ENCODE measurements around the gene HAX1.
"Not testable (repeated sequence)": the region's sequence is repeated elsewhere in the genome, so short reads cannot be mapped to it uniquely, and the experiment has no call there.

The HAX1 gene

GRCh38 chr1:154272217-154272998 lies at the start of gene HAX1:
Gene HAX1 (plus strand): TSS chr1:154272629. CDS start chr1:154272724, 95 bp downstream.
- DNase-seq (ENCODE audit: low spot score), result peak; percentile 93

DNA sequence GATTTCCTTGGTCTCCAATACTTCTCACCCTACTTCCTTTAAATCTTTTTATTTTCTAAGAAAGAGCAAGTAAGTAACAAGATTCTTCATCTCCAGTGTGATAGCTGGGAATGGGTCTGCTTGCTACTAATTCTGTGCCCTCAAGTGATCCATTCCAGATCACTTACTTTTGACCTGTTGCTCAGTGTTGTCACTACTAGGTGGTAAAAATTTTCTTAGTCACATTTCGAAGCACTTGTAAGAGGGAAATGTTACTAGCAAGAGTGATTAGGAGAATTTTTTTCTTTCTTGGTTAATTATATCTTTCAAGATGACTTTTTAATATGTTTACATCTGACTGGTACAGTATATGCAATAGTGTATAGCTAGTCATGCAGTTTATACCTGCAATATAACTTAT lies 49.5 kb upstream of the HAX1 start:
- no peak for DNase-seq (ENCODE audit: low spot score)

- DNase-seq (ENCODE audit: low spot score), result no peak
Observed at GRCh38 chr1:154223621-154224020, 48.8 kb upstream of the HAX1 start.

DNA sequence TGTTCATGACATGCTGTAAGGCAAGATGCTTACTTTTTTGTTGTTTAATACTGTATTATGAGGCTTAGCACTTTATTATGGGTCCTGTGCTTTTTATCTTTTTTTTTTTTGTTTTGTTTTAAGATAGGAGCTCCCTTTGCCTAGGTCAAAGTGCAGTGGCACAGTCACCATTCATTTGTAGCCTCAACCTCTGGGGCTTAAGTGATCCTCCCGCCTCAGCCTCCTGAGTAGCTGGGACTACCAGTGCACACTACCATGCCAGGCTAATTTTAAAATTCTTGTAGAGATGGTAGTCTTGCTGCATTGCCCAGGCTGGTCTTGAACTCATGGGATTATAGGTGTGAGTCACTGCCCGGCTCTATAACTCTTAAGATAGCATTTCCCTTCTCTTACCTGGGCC lies 47.1 kb upstream of the HAX1 start:
- DNase-seq (ENCODE audit: low spot score), result no peak

DNA sequence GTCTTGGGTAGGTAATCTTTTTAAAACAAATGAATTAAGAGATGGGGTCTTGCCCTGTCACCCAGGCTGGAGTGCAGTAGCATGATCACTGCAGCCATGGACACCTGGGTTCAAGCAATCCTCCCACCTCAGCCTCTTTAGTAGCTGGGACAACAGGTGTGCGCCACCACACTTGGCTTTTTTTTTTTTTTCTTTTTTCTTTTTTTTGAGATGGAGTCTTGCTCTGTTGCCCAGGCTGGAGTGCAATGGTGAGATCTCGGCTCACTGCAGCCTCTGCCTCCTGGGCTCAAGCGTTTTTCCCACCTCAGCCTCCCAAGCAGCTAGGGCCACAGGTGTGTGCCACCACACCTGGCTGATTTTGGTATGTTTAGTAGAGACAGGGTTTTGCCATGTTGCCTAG lies 41.3 kb upstream of the HAX1 start:
- not testable (repeated sequence) for DNase-seq (ENCODE audit: low spot score)

- DNase-seq (ENCODE audit: low spot score), result not testable (repeated sequence)
Observed at GRCh38 chr1:154233127-154233526, 39.3 kb upstream of the HAX1 start.

- no peak for DNase-seq (ENCODE audit: low spot score)
Observed at GRCh38 chr1:154236855-154237254, 35.6 kb upstream of the HAX1 start.

DNA sequence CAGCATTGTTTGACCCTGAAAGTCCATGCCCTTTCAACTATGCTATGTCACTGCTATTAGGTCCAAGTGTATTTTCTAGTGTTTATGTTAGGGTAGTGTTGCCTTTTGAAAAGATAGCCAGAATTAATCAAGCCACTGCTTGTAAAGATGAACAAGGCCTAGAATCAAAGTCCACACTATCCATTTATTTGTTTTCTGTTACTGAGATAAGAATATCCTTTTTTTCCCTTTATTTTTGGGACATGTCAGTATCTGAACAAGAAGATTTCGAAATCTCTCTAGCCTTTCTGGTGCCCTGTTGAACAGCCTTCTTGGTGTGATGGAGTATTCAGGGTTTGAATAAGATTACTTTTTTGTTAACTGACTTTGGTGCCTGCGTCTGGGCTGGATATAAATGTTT lies 35.0 kb upstream of the HAX1 start:
- no peak for DNase-seq (ENCODE audit: low spot score)

GRCh38 chr1:154237880-154238506 lies 34.4 kb upstream of the HAX1 start:
- no peak for DNase-seq (ENCODE audit: low spot score)

GRCh38 chr1:154239491-154239890 lies 32.9 kb upstream of the HAX1 start:
- no peak for DNase-seq (ENCODE audit: low spot score)

DNA sequence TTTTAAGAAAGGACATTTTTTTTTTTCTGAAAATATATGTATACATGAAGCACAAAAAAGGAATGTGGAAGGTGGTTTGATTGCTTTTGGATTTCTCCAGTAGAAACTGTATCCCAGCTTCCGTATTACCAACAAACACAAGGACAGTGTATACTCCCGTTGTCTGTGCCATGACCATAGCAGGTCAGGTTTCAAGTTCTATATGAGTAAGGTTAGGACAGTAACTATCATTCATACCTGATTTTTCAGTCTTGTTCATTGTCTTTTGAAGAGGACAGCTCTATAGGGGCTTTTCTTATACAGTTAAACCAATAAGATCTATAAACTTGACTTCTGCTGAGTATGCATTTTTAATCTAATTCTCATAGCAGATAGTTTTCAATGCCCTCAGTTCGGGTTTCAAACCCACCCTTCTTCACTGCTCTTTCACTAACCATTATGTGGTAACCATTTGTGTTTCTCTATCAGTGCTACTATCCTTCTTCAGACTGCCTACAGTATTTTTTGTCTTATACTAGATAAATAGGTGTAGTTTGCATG lies 32.1 kb upstream of the HAX1 start:
- DNase-seq (ENCODE audit: low spot score), result no peak

- no peak for DNase-seq (ENCODE audit: low spot score)
Observed at GRCh38 chr1:154241703-154242351, 30.6 kb upstream of the HAX1 start.

- DNase-seq (ENCODE audit: low spot score), result no peak
Observed at GRCh38 chr1:154253671-154254070, 18.8 kb upstream of the HAX1 start.

GRCh38 chr1:154256686-154257085 lies 15.7 kb upstream of the HAX1 start:
- DNase-seq (ENCODE audit: low spot score), result no peak

DNA sequence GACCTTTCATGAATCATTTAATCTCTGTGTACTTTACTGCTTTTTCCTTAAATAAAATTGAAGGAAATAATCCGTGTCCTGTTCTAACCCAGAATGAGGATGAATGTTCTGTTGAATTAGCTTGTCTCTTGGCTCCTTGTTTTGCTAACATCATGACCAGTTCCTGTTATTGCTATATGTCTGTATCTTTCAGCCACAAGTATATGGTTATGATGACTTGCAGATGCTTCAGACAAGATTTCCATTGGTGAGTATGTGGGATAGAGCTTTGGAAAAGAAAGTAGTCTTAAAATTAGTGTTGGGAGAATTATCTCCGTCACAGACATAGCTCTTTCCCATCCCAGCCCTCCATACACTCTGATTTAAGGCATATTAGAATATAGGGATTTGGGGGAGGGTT lies 13.6 kb upstream of the HAX1 start:
- no peak for DNase-seq (ENCODE audit: low spot score)

GRCh38 chr1:154260127-154260526 lies 12.3 kb upstream of the HAX1 start:
- DNase-seq (ENCODE audit: low spot score), result no peak

DNA sequence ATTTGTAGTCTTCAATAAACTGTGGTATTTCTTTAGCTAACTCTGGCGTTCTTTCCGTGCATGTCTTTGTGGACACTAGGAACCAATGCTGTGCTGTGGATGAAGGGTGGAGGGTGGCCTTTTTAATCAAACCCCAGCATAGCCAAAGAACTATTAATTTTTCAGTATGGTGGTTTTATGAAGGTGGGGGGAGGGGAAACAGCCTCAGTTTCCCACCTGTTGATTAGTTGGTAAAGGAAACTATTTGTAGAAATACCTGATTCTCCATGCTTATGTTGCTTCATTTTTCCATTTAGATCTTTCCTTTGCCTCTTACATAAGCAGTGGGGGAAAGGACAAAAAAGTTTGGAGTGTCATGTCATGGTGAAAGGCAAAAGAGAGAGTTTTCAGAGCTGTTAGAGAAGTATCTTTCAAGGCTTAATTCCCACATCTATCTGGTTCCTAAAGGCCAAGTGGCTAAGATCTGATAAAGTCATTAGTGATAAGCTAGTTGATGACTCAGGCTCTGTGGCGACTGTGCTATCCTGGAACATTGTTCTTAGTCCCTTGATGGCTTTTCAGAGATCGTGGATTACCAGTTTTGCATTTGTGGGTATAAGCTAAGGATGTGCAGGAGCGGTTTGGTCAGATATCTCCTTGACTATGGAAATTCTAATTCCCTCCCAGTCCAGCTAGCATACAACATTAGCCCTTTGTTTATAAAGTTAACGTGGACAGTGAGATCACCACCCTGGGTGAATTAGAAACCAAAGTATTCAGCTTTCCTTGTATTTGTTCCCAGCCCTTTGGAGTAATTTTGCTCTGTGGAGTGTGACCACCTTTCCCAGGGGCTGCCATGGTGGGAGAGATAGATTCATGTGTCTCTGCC lies 8.7 kb upstream of the HAX1 start:
- DNase-seq (ENCODE audit: low spot score), result no peak

- DNase-seq (ENCODE audit: low spot score), result no peak
Observed at GRCh38 chr1:154264454-154264853, 8.0 kb upstream of the HAX1 start.

DNA sequence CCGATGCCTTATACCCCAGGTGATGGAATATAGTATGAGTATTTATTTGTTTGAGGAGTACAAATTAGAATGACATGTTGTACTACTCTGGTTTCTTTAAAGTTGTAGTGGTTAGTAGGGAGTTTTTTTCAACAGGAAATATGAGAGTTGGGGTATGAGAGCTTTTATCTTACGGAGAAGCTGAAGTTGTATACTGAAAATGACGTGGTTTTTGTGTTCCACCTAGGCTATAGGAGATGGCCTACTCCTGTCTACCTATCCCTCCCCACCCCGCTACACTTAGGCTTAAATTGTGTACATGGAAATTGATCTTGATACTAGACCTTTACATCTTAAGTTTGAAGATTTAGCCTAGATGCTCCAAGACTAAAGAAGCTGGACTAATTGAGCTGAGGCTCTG lies 6.8 kb upstream of the HAX1 start:
- no peak for DNase-seq (ENCODE audit: low spot score)

- DNase-seq (ENCODE audit: low spot score), result no peak
Observed at GRCh38 chr1:154270833-154271232, 1.6 kb upstream of the HAX1 start.

DNA sequence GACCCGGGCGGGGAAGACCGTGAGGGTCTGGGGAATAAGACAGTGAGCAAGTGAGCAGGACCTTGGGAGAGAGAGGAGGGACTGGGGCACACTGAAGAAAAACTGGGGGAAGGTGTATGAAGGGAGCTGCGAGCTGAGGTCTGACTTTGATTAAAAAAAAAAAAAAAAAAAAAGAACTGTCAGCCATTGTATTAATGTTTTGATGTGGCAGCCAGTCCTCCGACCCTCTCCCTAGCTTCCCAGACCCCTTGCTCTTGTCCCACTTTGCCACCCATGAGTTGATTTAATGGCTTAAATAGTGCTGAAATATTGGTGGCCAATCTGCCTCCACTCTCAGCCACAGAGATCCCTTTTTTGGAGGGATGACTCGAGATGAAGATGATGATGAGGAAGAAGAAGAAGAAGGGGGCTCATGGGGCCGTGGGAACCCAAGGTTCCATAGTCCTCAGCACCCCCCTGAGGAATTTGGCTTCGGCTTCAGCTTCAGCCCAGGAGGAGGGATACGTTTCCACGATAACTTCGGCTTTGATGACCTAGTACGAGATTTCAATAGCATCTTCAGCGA lies 652 bp downstream of the HAX1 start:
- DNase-seq (ENCODE audit: low spot score), result peak; percentile 26

DNA sequence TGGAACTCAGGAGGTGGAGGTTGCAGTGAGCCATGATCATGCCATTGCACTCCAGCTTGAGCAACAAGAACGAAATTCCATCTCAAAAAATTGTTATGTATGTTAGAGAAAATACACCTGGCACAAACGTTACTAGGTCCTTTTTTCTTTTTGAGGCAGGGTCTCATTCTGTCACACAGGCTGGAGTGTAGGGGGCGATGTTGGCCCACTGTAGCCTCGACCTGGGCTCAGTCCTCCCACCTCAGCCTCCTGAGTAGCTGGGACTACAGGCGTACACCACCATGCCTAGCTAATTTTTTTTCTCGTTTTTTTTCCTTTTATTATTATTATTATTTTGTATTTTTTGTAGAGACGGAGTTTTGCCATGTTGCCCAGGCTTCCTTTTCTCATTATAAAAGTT lies 4.4 kb downstream of the HAX1 start:
- DNase-seq (ENCODE audit: low spot score), result no peak
